HepG2 (cell line): ENCODE measurements around the gene MYLK3. TPM values are rescaled to one million over a fixed set of nuclear protein-coding genes. Genes with fewer than 3 reads are reported as not detected.

ENCODE experiments used
- ATAC-seq: fragments of 200-7000 bp; cut with Tn5 transposase; 3 replicates; pipeline ENCODE4 v1.9.1; 2020; ENCODE audit warnings: mild to moderate bottlenecking, moderate library complexity
- BruUV-seq: library from RNA; stranded (reverse); fragments of 400-500 nt; replicated peaks from 2 replicates; lab custom pipeline; 2021; lab: Mats Ljungman, UMichigan
- CTCF ChIA-PET: fragments of 300-600 bp; formaldehyde crosslinking; extraction: SDS; loops from one replicate; lab custom pipeline; 2021; ENCODE audit warnings: low total read pairs, inconsistent platforms, low intra/inter-chr PET ratio; lab: Yijun Ruan, JAX
- POLR2A ChIA-PET: fragments of 350-600 bp; sonication (Branson Sonifier 250); formaldehyde crosslinking; loops from one replicate; lab custom pipeline; 2020; ENCODE audit warnings: antibody characterized with exemption, inconsistent platforms; lab: Yijun Ruan, JAX
- DNase-seq: peaks from one replicate; pipeline ENCODE4 v3.0.0-alpha.2; 2015; ENCODE audit warnings: low spot score
- FAIRE-seq: peaks from 3 replicates; lab custom pipeline; 2011; peaks lifted over from hg19 to GRCh38; lab: Jason Lieb, UNC
- H2AFZ ChIP-seq: one replicate; pipeline ENCODE4 v1.6.1; 2011; ENCODE audit warnings: low read length, inconsistent platforms
- H3K27ac ChIP-seq: fragments of 300-600 bp; 3 replicates; pipeline ENCODE4 v1.8.0; 2011; ENCODE audit warnings: mixed run types, mild to moderate bottlenecking, mixed read lengths, low read length, inconsistent platforms; ENCODE audit not compliant: insufficient read depth; ENCODE audit errors: extremely low read length
- H3K27me3 ChIP-seq, 2 experiments: fragments of 200-600 bp in 1 of 2; 2 replicates in 1 of 2; 3 replicates in 1 of 2; pipeline versions ENCODE4 v1.6.0 to v1.8.0; 2011; ENCODE audit warnings: low read length in 2 of 2, mild to moderate bottlenecking in 2 of 2, moderate library complexity in 2 of 2, inconsistent platforms in 1 of 2; ENCODE audit not compliant: insufficient read depth in 2 of 2, control insufficient read depth in 1 of 2
- H3K36me3 ChIP-seq, 2 experiments: fragments of 200-600 bp in 1 of 2; replicated peaks in 1 of 2; 2 replicates in 1 of 2; 3 replicates in 1 of 2; pipeline versions ENCODE4 v1.5.1 to v1.8.0; 2011; ENCODE audit warnings: low read length in 2 of 2, inconsistent platforms in 1 of 2; ENCODE audit not compliant: insufficient read depth in 2 of 2, control insufficient read depth in 1 of 2
- H3K4me1 ChIP-seq: 2 replicates; pipeline ENCODE4 v1.5.1; 2012; ENCODE audit warnings: low read length, inconsistent platforms; ENCODE audit not compliant: insufficient read depth
- H3K4me2 ChIP-seq: 2 replicates; pipeline ENCODE4 v1.6.0; 2011; ENCODE audit warnings: low read depth, low read length, inconsistent platforms
- H3K4me3 ChIP-seq, 3 experiments: fragments of 200-600 bp in 1 of 3; sonication (generic), shearing (Covaris generic) in 1 of 3; replicated peaks in 1 of 3; 2 replicates each; pipeline ENCODE4 v1.5.1; 2011 to 2016; ENCODE audit warnings: low read length in 3 of 3, inconsistent platforms in 2 of 3, low read depth in 2 of 3, mild to moderate bottlenecking in 2 of 3, control low read depth in 1 of 3, mixed read lengths in 1 of 3; ENCODE audit not compliant: insufficient read depth in 1 of 3
- H3K79me2 ChIP-seq: one replicate; pipeline ENCODE4 v1.6.1; 2011; ENCODE audit warnings: low read length, inconsistent platforms; ENCODE audit not compliant: insufficient read depth
- H3K9ac ChIP-seq: 2 replicates; pipeline ENCODE4 v1.6.0; 2011; ENCODE audit warnings: mild to moderate bottlenecking, low read depth, low read length, inconsistent platforms; ENCODE audit not compliant: insufficient read depth
- H3K9me3 ChIP-seq: 2 replicates; pipeline ENCODE4 v1.5.1; 2012; ENCODE audit warnings: mild to moderate bottlenecking, low read length
- H4K20me1 ChIP-seq: 2 replicates; pipeline ENCODE4 v1.6.0; 2011; ENCODE audit warnings: inconsistent platforms, mild to moderate bottlenecking, low read length, moderate library complexity; ENCODE audit not compliant: insufficient read depth
- CBFB ChIP-seq: sonication (generic); formaldehyde crosslinking; IDR thresholded peaks from 2 replicates; pipeline ENCODE4 v1.4.0; 2020; ENCODE audit warnings: missing genetic modification reagents
- TBX2 ChIP-seq: sonication (generic); formaldehyde crosslinking; IDR thresholded peaks from 2 replicates; pipeline ENCODE4 v1.5.0; 2020; ENCODE audit warnings: missing genetic modification reagents, mild to moderate bottlenecking, borderline replicate concordance
- TEAD3 ChIP-seq: optimal IDR thresholded peaks from 2 replicates; pipeline ENCODE3; 2016; ENCODE audit warnings: borderline replicate concordance
- ZNF557 ChIP-seq: sonication (generic); formaldehyde crosslinking; IDR thresholded peaks from 2 replicates; pipeline ENCODE4 v1.4.0; 2020; ENCODE audit warnings: missing genetic modification reagents
- WGBS: methylation state at CpG from one replicate; pipeline ENCODE4 v1.1.6; 2017; ENCODE audit warnings: low lambda C conversion rate; 5-methylcytosine and 5-hydroxymethylcytosine counted together
- in situ Hi-C: cut with HindIII; loops from 2 replicates; pipeline ENCODE4 v1.10.0; 2017; ENCODE audit warnings: low pct_unique_long_range_greater_than_20kb; ENCODE audit not compliant: extremely low pct_ligation_motif_present
- intact Hi-C: fragments of 100-400 bp; cut with micrococcal nuclease; formaldehyde crosslinking; loops from one replicate; pipeline ENCODE4 v1.10.0; 2022; ENCODE audit not compliant: unreplicated experiment
- polyA plus RNA-seq, 8 experiments: library from polyadenylated mRNA; depleted of rRNA in 3 of 8; stranded (reverse) in 7 of 8; unstranded in 1 of 8; fragments of >200 nt; fragmentation: Illumina TruSeq in 4 of 8; extraction: Trizol in 4 of 8; gene quantifications; 2 replicates each; pipeline versions ENCODE4 v1.2.1 to v1.2.3, GENCODE V29; 2011 to 2016; ENCODE audit warnings: low read depth in 4 of 8, missing spikeins in 1 of 8, mixed read lengths in 1 of 8; ENCODE audit not compliant: insufficient read depth in 1 of 8
- total RNA-seq, 5 experiments: library from RNA; depleted of rRNA; stranded (reverse); fragments of >200 nt; fragmentation: Illumina TruSeq; extraction: Trizol; gene quantifications; 2 replicates each; pipeline ENCODE4 v1.2.3, GENCODE V29; 2016; ENCODE audit warnings: low read depth in 1 of 5
- TF ChIP-seq, protein P1 (sequence below): sonication (generic); formaldehyde crosslinking; IDR thresholded peaks from 2 replicates; pipeline ENCODE4 v1.5.1; 2020; ENCODE audit warnings: missing genetic modification reagents, mild to moderate bottlenecking, borderline replicate concordance
- TF ChIP-seq, protein P2 (sequence below): sonication (generic); formaldehyde crosslinking; IDR thresholded peaks from 2 replicates; pipeline ENCODE4 v1.5.0; 2020; ENCODE audit warnings: mild to moderate bottlenecking, missing genetic modification reagents, borderline replicate concordance
- TF ChIP-seq, protein P3 (sequence below): sonication (generic); formaldehyde crosslinking; IDR thresholded peaks from 2 replicates; pipeline ENCODE4 v1.4.0; 2020; ENCODE audit warnings: missing genetic modification reagents, borderline replicate concordance

MYLK3 gene
- total and polyA plus RNA-seq, 2 of the 13 experiments (the other 11 are each of a cell fraction or from before 2014, with no cell fraction given): 0.04 to 0.18 TPM

DNA sequence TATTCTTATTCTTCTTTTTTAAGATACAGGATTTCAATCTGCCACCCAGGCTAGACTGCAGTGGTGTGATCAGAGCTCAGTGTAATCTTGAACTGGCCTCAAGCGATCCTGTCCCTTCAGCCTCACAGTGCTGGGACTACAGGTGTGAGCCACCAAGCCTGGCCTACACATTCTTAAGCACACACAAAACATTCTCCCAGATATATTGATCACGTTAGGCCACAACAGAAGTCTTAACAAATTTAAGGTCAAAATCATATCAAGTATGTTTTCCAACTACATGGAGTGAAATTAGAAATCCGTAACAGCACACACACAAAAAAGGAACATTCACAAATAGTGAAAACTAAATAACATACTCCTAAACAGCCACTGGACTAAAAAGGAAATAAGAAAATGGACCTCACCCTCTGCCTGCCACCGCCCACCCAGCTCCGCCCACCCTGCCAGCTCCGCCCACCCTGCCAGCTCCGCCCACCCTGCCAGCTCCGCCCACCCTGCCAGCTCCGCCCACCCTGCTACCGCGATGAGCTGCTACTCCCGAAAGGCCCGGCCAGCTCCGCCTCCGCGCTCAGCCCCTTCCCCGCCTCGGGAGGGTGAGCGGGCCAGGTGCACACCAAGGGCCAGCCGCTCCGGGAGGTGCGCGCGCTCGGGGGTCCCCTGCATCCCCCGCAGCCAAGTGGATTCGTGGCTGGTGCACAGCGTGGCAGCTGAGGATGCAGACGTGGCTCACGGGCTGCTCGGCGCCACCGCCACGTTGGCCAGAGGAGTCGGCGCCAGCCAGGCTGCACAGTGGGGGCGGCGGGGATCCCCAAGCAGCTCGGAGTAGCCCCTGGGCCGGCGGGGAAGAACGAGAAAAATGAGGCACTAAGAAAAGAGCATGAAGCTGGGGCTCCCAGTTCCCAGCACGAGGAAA, 41.6 kb upstream of the MYLK3 start:
- BruUV-seq: no TSS peak
- Histone ChIP-seq H2AFZ (peak overlapping the region; percentile 73), H3K9ac (peak overlapping the region; percentile 87), H3K36me3 (no peaks in the 10 kb centered on the region), H4K20me1 (no peaks in the 10 kb centered on the region), H3K9me3 (peaks cover 12% of the 10 kb centered on the region), H3K27ac (peak overlapping the region; percentile 71), H3K4me3 (peak overlapping the region; percentile 74 to 93 (median 90)), H3K27me3 (no peaks in the 10 kb centered on the region), H3K79me2 (no peaks in the 10 kb centered on the region), H3K4me1 (peaks cover 37% of the 10 kb centered on the region), H3K4me2 (peak overlapping the region; percentile 100)
- ChIA-PET CTCF (no interaction called here), POLR2A (interaction anchor here (0.5 to 1.7 kb wide), 16 partner anchors 11 to 183 kb away, joined by 3 to 15 read pairs (median 4); partner anchors contain the start of genes C16orf87, DNAJA2, GPT2 and MYLK3)
- ATAC-seq: peak; percentile 96
- peak; percentile 74 for DNase-seq
- in situ Hi-C loops: no loop called here
- under 1% methylated on average over 42 of the region's 43 CpGs for WGBS
- FAIRE-seq: peak; percentile 34
- intact Hi-C loops: loop anchor here (5.0 kb wide), 1 partner anchor 42 kb away; the partner anchor contains the start of gene MYLK3
- no peak; the same call in 1 of the 2 replicates for TF ChIP-seq ZNF557 (CRISPR knock-in tag)
- TF ChIP-seq, protein P1, sequence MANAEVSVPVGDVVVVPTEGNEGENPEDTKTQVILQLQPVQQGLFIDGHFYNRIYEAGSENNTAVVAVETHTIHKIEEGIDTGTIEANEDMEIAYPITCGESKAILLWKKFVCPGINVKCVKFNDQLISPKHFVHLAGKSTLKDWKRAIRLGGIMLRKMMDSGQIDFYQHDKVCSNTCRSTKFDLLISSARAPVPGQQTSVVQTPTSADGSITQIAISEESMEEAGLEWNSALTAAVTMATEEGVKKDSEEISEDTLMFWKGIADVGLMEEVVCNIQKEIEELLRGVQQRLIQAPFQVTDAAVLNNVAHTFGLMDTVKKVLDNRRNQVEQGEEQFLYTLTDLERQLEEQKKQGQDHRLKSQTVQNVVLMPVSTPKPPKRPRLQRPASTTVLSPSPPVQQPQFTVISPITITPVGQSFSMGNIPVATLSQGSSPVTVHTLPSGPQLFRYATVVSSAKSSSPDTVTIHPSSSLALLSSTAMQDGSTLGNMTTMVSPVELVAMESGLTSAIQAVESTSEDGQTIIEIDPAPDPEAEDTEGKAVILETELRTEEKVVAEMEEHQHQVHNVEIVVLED (CRISPR knock-in tag): peak; percentile 35; the same call in 1 of the 2 replicates
- TF ChIP-seq, protein P2, sequence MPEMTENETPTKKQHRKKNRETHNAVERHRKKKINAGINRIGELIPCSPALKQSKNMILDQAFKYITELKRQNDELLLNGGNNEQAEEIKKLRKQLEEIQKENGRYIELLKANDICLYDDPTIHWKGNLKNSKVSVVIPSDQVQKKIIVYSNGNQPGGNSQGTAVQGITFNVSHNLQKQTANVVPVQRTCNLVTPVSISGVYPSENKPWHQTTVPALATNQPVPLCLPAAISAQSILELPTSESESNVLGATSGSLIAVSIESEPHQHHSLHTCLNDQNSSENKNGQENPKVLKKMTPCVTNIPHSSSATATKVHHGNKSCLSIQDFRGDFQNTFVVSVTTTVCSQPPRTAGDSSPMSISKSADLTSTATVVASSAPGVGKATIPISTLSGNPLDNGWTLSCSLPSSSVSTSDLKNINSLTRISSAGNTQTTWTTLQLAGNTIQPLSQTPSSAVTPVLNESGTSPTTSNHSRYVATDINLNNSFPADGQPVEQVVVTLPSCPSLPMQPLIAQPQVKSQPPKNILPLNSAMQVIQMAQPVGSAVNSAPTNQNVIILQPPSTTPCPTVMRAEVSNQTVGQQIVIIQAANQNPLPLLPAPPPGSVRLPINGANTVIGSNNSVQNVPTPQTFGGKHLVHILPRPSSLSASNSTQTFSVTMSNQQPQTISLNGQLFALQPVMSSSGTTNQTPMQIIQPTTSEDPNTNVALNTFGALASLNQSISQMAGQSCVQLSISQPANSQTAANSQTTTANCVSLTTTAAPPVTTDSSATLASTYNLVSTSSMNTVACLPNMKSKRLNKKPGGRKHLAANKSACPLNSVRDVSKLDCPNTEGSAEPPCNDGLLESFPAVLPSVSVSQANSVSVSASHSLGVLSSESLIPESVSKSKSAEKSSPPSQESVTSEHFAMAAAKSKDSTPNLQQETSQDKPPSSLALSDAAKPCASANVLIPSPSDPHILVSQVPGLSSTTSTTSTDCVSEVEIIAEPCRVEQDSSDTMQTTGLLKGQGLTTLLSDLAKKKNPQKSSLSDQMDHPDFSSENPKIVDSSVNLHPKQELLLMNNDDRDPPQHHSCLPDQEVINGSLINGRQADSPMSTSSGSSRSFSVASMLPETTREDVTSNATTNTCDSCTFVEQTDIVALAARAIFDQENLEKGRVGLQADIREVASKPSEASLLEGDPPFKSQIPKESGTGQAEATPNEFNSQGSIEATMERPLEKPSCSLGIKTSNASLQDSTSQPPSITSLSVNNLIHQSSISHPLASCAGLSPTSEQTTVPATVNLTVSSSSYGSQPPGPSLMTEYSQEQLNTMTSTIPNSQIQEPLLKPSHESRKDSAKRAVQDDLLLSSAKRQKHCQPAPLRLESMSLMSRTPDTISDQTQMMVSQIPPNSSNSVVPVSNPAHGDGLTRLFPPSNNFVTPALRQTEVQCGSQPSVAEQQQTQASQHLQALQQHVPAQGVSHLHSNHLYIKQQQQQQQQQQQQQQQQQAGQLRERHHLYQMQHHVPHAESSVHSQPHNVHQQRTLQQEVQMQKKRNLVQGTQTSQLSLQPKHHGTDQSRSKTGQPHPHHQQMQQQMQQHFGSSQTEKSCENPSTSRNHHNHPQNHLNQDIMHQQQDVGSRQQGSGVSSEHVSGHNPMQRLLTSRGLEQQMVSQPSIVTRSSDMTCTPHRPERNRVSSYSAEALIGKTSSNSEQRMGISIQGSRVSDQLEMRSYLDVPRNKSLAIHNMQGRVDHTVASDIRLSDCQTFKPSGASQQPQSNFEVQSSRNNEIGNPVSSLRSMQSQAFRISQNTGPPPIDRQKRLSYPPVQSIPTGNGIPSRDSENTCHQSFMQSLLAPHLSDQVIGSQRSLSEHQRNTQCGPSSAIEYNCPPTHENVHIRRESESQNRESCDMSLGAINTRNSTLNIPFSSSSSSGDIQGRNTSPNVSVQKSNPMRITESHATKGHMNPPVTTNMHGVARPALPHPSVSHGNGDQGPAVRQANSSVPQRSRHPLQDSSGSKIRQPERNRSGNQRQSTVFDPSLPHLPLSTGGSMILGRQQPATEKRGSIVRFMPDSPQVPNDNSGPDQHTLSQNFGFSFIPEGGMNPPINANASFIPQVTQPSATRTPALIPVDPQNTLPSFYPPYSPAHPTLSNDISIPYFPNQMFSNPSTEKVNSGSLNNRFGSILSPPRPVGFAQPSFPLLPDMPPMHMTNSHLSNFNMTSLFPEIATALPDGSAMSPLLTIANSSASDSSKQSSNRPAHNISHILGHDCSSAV: no peak
- TF ChIP-seq TEAD3 (CRISPR knock-in tag): peak; percentile 73
- TF ChIP-seq CBFB (CRISPR knock-in tag): peak; percentile 90
- TF ChIP-seq, protein P3, sequence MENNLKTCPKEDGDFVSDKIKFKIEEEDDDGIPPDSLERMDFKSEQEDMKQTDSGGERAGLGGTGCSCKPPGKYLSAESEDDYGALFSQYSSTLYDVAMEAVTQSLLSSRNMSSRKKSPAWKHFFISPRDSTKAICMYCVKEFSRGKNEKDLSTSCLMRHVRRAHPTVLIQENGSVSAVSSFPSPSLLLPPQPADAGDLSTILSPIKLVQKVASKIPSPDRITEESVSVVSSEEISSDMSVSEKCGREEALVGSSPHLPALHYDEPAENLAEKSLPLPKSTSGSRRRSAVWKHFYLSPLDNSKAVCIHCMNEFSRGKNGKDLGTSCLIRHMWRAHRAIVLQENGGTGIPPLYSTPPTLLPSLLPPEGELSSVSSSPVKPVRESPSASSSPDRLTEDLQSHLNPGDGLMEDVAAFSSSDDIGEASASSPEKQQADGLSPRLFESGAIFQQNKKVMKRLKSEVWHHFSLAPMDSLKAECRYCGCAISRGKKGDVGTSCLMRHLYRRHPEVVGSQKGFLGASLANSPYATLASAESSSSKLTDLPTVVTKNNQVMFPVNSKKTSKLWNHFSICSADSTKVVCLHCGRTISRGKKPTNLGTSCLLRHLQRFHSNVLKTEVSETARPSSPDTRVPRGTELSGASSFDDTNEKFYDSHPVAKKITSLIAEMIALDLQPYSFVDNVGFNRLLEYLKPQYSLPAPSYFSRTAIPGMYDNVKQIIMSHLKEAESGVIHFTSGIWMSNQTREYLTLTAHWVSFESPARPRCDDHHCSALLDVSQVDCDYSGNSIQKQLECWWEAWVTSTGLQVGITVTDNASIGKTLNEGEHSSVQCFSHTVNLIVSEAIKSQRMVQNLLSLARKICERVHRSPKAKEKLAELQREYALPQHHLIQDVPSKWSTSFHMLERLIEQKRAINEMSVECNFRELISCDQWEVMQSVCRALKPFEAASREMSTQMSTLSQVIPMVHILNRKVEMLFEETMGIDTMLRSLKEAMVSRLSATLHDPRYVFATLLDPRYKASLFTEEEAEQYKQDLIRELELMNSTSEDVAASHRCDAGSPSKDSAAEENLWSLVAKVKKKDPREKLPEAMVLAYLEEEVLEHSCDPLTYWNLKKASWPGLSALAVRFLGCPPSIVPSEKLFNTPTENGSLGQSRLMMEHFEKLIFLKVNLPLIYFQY (CRISPR knock-in tag): peak; percentile 61; the same call in 1 of the 2 replicates
- peak; percentile 72; the same call in 1 of the 2 replicates for TF ChIP-seq TBX2
